ENCODE data around the gene RBFOX2. TPM values are rescaled to one million over a fixed set of nuclear protein-coding genes. Genes with fewer than 3 reads are reported as not detected.

The RBFOX2 gene
- total RNA-seq, 2 experiments from 2014 or later = 1.9 to 2.4 TPM

DNA sequence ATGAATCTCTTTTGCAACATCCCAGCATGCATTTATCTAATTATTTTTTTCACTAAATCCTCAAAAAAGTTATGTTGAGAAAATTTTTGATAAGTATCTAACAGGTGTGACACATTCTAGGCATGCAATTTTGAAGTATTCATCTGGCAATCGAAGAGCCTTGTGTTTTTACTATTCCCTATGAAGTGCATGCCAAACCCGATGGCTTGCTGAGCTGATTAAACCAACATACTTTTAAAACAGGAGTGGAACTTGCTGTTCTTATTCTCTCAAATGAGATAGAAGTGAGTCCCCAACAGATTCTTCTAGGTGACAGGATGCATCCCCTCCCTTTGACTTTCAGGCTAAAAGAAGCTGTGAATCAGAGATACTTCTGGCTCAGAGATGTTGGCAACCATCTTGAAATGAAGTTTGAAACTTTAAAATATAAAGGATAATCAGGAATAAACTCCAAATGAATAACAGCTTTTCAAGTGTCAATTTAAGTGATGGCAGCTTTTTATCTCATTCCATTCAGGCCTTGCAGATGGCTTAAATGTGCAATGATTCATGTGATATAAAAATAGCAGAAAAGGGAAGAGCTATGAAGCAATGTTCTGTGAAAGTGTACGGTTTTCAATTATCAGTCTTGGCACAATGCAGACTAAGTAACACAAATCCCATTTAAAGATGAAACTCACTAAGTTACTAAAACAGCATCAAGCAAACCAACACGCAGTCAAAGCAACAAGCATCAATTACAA lies 243.3 kb downstream of the RBFOX2 start:
- CTCF ChIA-PET = interaction anchor here (0.8 kb wide), 1 partner anchor 8 kb away, joined by 3 read pairs; no protein-coding TSS in a partner anchor
- Histone ChIP-seq H3K27ac (ENCODE audit: low read depth in 1 of 2, low read length in 2 of 2) (no peak overlapping the region), H3K4me1 (ENCODE audit: insufficient read depth, low read length) (no peaks in the 10 kb centered on the region), H3K9me3 (ENCODE audit: control insufficient read depth in 1 of 2, insufficient read depth in 1 of 2, low read length in 2 of 2) (no peaks in the 10 kb centered on the region), H3K36me3 (ENCODE audit: insufficient read depth, low read length) (no peaks in the 10 kb centered on the region), H3K27me3 (ENCODE audit: control insufficient read depth in 1 of 2, insufficient read depth in 2 of 2, low read length in 2 of 2) (no peaks in the 10 kb centered on the region), H3K4me3 (ENCODE audit: low read length) (no peak overlapping the region)
- no peak overlapping the region for H3K27ac Mint-ChIP-seq
- no peaks in the 10 kb centered on the region for H3K4me1 Mint-ChIP-seq (ENCODE audit: low read depth)
- H3K36me3 Mint-ChIP-seq (ENCODE audit: low read depth) = no peaks in the 10 kb centered on the region
- no peaks in the 10 kb centered on the region for H3K9me3 Mint-ChIP-seq
- DNase-seq = no peak
- POLR2A ChIA-PET = interaction anchor here (1.0 kb wide), 1 partner anchor 36 kb away, joined by 3 read pairs; no protein-coding TSS in a partner anchor
- ATAC-seq (ENCODE audit: poor library complexity) = no peak
- intact Hi-C loops (cut with DNase I, micrococcal nuclease) = no loop called here
- no peak overlapping the region for H3K4me3 Mint-ChIP-seq
- TF ChIP-seq CTCF (IDR thresholded peaks at IDR 0.05) = no peak
- peaks cover 8% of the 10 kb centered on the region for H3K27me3 Mint-ChIP-seq

GRCh38 chr22:35784633-35785032 lies 244.0 kb downstream of the RBFOX2 start:
- CTCF ChIA-PET = no interaction called here
- Mint-ChIP-seq H3K4me3 (no peak overlapping the region), H3K27me3 (peaks cover 8% of the 10 kb centered on the region), H3K9me3 (no peaks in the 10 kb centered on the region), H3K36me3 (ENCODE audit: low read depth) (no peaks in the 10 kb centered on the region), H3K27ac (no peak overlapping the region), H3K4me1 (ENCODE audit: low read depth) (no peaks in the 10 kb centered on the region)
- TF ChIP-seq CTCF (IDR thresholded peaks at IDR 0.05) = no peak
- Histone ChIP-seq H3K27me3 (ENCODE audit: control insufficient read depth in 1 of 2, insufficient read depth in 2 of 2, low read length in 2 of 2) (no peaks in the 10 kb centered on the region), H3K4me3 (ENCODE audit: low read length) (no peak overlapping the region), H3K36me3 (ENCODE audit: insufficient read depth, low read length) (no peaks in the 10 kb centered on the region), H3K4me1 (ENCODE audit: insufficient read depth, low read length) (no peaks in the 10 kb centered on the region), H3K9me3 (ENCODE audit: control insufficient read depth in 1 of 2, insufficient read depth in 1 of 2, low read length in 2 of 2) (no peaks in the 10 kb centered on the region), H3K27ac (ENCODE audit: low read depth in 1 of 2, low read length in 2 of 2) (no peak overlapping the region)
- intact Hi-C loops (cut with DNase I, micrococcal nuclease) = no loop called here
- ATAC-seq (ENCODE audit: poor library complexity) = no peak
- POLR2A ChIA-PET = no interaction called here
- DNase-seq = no peak

- no peaks in the 10 kb centered on the region for H3K4me1 Mint-ChIP-seq (ENCODE audit: low read depth)
- H3K27me3 Mint-ChIP-seq = peaks cover 8% of the 10 kb centered on the region
- Histone ChIP-seq H3K4me1 (ENCODE audit: insufficient read depth, low read length) (no peaks in the 10 kb centered on the region), H3K4me3 (ENCODE audit: low read length) (no peak overlapping the region), H3K27me3 (ENCODE audit: control insufficient read depth in 1 of 2, insufficient read depth in 2 of 2, low read length in 2 of 2) (no peaks in the 10 kb centered on the region), H3K36me3 (ENCODE audit: insufficient read depth, low read length) (no peaks in the 10 kb centered on the region), H3K9me3 (ENCODE audit: control insufficient read depth in 1 of 2, insufficient read depth in 1 of 2, low read length in 2 of 2) (no peaks in the 10 kb centered on the region), H3K27ac (ENCODE audit: low read depth in 1 of 2, low read length in 2 of 2) (no peak overlapping the region)
- H3K9me3 Mint-ChIP-seq = no peaks in the 10 kb centered on the region
- no peak for TF ChIP-seq CTCF (IDR thresholded peaks at IDR 0.05)
- ATAC-seq (ENCODE audit: poor library complexity) (no peak), DNase-seq (no peak)
- intact Hi-C loops (cut with DNase I, micrococcal nuclease) = no loop called here
- no peak overlapping the region for H3K27ac Mint-ChIP-seq
- H3K4me3 Mint-ChIP-seq = no peak overlapping the region
- ChIA-PET POLR2A (no interaction called here), CTCF (no interaction called here)
- no peaks in the 10 kb centered on the region for H3K36me3 Mint-ChIP-seq (ENCODE audit: low read depth)
Observed at GRCh38 chr22:35783943-35784614, 244.5 kb downstream of the RBFOX2 start.
